IPS DF 19.7 (cell line): ENCODE data around the gene LOXL4.

Source experiments
- DNase-seq: peaks from one replicate; pipeline ENCODE4 v3.0.0-alpha.2; 2013; ENCODE audit warnings: low read depth, low spot score

The LOXL4 gene

DNA sequence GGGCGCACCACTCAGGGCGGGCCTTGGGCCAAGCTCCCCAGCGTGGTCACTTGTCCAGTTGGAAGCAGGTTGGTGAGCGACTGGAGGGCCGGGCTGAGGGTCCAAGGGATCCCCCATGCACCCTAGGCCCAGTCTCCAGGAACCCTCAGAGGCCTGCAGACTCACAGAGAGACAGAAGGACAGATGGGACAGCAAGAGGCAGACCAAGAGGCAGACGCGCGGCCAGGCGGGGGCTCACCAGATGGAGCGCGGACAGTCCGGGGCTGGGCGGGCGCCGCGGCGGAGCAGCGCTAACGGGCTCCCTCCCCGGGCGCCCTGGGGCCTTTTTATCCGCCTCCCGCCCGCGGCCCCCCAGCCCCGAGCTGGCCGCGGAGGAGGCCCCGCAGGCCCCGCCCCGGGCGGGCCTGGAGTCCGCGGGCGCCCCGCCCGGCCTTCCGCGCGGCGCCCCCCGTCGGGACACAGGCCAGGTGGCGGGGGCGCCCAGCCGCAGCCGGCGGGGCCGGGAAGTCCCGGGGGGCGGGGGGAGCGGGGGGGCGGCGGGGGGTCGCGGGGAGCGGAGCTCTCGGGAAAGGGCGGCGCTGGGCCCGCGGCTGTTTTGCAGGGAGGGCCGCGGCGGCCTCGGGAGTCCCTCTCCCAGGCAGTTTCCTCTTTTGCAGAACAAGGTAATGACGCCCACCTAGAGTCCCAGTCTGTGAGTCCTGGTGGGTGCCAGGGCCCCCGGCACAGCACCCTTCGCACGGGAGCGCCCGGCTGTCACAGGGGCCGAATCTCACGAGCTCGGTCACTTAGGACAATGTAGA is at the start of gene LOXL4:
LOXL4 (minus strand) TSS at position 301 of the 800 bp plus-strand sequence. CDS start 5,175 bp downstream, outside the sequence.
- DNase-seq = no peak

DNA sequence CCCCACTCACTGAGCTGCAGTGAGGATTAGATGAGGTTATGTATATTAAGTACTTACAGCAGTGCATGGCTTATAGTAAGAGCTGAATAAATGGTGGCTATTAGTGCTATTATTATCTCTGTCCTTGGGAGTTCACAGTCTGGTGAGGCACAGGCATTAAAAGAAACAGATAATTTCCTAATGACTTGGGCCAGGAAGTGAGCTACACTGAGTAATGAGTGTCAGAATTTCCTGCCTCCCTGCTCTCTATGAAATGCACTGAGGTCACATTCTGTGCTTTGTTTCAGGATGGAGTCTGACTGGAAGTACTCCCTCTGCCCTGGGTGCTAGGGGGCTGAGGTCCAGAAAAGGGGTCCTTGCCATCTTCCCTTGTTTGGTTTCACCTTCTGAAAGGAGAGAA is 48.7 kb upstream of the LOXL4 start:
- no peak for DNase-seq

DNA sequence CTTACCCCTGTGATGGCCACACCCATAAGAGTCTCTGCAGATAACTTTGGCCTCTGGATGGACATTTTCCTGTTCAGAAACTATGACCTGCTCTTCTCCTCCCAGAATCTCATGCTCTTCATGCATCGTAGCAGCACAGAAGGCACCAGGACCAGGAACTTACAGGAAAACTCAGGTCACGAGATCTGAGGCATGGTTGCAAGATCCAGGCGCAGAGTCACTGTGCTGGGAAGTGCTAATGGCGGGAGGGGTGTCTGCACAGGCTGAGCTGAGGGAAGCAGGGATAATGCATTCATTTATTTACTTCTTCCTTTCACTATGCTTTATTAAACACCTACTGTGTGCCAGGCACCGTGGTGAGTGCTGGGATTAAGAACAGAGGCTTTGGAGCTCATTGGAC is 48.2 kb upstream of the LOXL4 start:
- DNase-seq = no peak

DNA sequence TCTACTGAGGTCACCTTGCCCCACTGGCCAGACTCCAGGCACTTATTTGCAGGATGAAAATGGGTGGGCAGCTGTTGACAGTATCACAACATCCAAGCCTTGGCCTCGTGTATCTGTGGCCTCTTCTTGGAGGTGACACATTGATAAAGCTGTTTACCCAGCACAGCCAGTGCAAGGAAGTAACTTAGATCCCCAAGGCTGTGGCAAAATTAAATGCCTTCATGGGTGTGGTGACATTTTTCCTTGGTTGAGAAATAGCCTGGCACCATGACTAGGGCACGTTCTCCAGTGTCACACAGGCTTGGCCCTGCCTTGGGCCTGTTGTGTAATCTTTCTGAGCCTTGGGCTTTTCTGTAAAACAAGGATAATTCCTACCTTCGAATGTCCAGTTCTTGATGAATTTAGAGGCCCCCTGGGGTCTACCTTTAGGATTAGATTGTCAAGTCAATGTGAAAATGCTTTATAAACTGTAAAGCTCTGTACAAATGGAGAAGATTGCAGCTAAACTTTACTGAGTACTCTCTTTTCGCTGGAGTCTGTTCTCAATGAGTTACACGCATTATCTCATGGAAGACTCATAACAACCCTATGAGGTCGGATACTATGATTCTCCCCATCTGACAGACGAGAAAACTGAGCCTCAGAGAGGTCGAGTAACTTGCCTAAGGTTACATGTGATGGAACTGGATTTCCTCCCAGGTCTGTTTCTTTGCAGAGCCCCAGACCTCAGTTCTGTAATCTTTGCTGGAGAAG is 46.7 kb upstream of the LOXL4 start:
- DNase-seq = no peak

DNA sequence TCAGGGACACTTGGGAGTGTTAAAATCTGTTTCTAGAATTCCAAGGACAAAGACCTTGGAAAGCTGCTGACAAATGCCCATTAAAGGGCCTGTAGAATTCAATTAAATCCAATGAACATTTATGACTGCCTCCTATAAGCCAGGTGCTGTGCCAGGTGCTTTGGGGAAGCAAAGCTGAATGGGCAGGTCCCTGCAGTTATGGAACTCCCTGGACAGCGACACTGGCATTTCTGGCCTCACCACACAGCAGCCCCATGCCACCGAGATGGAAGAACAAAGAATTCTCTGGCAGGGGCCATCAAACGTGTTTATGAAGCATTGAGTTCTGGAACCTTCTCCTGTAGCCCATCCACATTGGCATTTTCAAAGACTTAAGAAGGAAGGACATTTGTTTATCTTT is 45.6 kb upstream of the LOXL4 start:
- DNase-seq = no peak

DNA sequence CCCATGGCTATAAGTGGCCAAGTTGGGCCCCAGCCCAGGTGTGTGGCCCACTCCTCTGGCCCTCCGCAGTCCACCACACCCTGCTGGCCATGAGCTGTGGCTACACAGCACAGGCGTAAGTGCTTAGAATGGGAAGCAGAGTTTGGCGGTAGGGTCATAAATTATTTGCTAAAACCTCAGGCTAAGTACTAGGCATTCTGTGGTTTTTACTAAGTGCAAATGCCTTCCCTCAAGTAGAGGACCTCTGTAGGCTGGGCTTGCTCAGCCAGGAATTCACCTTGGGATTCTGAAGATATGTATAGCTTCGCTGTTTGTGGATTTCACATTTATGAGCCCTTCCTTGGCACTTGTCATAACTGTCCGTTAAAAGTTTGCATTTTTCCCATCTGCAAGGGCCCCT is 44.8 kb upstream of the LOXL4 start:
- no peak for DNase-seq

DNA sequence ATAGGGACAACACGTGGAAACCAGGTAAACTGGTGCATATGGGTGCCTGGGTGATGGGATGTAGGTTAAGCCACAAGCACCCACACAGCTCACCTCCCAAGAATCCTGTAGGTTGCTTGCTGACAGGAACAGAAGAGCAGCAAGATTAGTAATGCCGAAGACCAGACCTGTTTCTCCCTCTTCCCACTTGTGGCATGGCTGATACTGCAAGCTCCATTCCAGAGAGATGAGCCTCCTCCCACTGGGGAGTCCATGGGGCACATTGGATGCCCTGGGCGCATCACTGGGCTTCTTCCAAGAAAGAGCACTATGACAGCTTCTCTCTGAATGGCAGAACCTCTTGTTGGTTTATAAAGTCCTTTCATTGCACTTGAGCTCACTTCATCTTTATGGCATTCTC is 44.4 kb upstream of the LOXL4 start:
- DNase-seq = no peak

DNA sequence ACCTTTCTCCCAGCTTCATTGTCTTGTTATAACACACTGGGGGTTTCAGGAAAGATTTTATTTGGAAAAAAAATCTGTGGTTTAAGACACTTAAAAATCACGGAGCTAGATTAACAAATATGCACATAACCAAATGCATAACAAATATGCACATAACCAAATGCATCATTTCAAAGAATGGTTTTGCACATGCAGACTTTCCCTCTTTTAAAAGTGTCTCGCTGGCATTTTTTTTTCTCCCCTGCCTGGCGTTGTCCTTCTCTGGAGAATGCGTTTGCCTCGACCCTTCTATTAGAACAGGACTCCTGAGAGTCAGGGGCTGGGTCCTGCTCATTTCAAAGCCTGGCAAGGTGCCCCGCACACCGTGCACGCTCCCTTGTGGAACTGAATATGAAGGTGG is 42.7 kb upstream of the LOXL4 start:
- DNase-seq = no peak

DNA sequence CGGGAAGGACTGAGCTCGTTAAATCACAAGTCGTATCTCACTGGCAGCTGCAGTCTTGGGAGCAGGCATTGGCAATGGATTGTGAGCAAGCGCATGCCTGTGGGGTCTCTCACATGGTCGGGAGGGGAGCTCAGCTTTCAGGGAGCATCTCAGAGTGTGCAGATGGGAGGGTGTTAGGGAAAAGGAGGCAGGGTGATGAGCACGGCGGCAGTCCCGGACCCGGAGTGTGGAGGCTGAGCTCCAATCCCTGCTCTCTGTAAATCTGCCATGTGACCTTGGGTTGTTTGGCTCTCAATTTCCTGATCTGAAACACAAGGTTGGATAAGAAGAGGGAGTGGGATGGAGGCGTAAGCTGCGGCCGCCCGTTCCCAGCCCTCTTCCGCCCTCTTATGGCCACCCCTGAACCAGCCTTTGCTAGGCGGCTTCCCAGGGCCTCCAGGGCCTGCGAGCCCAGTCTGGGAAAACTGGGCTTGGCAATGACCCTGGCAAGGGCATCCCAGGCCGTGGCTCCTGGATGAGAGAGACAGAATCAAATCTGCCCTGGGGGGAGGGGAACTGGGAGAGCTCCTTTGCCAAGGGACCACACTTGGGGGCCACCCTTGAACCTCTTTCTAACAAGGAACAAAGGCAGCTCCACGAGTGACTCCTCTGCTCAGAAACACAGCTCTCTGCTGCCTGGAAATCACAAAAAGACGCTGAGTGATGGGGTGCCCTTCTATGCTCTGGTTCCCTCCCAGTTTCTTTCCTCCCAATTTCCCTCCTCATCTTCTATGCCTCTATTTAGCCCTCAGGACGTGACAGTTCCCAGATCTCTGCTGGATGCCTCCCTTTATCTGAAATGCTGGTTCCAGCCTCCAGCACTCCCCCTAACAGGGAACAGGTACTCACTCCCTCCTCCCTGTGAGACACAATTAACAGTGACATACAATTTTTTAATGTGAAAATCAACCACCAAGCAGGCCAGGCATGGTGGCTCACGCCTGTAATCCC is 41.7 kb upstream of the LOXL4 start:
- DNase-seq = no peak

DNA sequence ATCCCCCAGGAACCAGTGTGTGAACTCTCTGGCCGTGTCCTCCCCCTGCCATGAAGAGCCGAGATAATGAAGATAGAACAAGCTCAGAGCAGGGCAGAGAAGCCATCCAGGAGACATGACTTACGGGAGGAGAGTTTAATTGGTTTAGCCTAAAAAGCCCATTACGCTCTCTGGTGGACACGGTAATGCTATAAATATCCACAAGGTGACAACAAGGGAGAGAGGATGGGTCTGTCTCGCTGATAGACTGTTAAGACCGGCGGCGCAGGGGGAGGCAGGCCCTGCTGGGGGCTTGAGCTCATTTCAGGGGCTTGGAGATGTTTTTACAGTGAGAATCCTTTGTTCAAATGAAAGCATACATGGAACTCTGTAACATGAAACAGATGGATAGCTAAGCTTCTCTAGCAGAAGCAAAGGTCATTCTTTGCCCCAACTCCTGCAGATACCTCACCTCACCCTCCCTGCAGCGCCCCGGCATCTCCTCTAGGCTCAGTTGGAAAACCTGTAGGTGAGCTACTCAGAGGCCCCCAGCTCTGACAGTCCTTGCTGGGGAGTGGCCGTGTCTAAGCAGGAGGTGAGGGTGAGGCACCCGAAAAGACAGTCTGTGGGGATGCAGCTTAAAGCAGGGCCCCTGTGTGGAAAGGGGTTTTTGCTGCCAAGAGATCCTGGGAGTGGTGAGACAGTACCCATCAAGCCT is 40.8 kb upstream of the LOXL4 start:
- no peak for DNase-seq

DNA sequence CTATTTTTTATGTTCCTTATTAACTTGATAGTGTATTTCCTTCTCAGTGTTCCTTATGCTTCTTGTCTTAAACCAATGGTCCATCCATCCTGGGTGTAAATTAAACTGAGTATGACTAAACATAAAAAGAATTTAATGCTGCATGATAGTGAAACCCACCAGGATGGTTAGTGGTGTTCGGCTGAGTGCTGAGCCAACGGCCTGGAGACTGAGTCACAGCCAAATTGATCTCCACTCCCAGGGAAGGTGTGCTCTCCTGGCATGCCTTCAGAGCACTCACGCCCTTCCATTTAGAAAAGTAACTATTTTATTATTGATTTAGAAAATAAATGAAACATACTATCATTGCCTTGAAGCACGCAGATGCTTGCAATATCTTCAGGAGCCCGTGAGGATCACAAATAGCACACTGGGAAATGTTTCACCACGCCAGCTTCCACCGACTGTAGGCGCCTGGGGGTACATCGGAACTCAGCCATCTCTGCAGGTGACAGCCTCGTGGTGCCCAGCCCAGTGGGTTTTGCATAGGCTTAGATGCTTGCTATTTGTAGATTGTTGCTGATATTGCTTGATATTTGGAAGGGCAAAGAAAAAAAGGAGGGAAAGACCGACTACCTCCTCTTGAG is 40.0 kb upstream of the LOXL4 start:
- DNase-seq = no peak

DNA sequence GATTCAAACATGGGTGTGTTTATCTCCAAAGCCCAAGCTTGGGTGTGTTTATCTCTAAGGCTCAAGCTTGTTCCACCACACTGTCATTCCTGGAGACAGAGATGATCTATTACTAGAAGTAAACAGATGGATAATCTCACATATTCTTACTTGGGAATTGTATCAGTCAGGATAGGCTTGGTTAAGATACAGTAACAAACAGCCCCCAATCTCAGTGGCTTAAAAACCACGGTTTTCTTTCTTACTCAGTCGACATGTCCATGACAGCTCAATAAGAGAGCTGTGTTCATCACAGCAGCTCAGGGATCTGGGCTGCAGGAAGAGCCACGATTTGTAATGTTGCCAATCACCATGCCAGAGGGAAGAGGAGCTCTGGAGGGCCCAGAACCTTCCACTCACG is 38.5 kb upstream of the LOXL4 start:
- DNase-seq = no peak

DNA sequence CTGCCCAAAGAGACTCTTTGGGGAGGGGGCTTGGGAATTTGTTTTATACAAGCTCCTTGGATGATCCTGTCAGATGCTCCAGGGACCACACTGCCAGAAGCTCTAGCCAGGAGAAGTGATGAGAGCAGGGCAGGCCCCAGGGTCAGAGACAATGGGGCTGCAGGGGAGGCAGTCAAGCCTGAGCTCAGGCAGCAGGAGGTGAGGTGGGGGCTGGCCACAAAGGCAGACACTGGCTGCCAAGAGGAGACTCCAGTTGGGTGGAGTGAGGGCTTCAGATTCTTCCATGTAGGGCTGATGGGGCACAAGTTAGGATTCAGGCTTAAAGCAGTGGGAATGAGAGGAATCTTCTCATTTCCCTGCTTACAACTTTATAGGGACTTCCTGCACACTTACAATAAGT is 35.6 kb upstream of the LOXL4 start:
- DNase-seq = no peak

DNA sequence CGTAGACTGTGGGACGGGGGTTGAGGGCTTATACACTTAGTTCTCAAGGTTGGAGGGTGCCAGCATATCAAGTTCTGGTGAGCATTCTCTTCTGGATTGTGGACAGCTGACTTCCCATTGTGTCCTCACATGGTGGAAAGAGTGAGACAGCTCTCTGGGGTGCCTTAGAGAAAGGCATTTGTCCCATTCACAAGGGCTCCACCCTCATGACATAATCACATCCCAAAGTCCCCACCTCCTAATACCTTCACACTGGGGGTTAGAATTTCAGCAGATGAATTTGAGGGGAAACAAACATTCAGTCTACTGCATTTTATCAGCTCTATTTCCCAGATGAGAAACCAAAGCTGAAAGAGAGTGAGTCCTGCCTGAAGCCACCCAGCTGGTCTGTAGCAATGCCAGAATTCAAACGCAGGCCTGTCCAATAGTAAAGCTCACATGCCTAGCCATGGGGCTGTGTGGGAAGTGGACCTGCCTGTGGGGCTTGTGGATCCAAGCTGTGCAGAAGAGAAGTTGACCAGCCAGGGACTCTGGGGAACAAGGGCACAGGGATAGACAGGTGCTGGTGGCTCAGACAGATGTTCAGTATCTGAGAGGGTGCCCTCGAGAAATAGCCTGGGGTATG is 34.9 kb upstream of the LOXL4 start:
- DNase-seq = no peak

DNA sequence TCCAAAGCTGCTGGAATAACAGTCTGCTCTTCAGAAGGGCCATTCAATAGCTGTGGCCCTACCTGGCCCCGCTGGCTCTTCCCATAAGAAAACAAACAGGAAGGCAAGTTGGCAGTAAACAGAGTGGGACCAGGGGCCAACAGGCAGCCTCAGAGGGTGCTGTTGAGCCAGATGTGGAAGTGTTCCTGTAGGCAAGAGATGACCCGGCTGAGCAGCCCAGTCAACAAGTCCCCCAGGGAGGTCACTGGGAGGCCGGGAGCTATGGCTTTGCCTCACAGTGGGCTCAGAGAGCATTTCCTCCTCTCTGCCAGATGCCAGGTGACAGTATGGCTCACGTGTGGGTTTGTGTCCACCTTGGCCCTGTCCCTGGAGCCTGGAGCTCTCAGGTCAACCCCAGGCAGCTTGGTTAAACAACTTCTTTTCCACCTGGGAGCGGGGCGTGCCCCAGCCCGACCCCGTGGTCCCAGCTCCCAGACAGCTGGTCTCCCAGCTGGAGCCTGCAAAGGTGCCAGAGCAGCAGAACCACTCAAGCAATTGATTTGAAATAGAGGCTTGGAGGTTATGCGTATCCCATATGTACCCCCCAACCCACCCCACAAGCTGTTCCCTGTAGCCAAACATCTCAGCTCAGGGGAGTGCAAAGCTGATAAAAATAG is 33.8 kb upstream of the LOXL4 start:
- no peak for DNase-seq

DNA sequence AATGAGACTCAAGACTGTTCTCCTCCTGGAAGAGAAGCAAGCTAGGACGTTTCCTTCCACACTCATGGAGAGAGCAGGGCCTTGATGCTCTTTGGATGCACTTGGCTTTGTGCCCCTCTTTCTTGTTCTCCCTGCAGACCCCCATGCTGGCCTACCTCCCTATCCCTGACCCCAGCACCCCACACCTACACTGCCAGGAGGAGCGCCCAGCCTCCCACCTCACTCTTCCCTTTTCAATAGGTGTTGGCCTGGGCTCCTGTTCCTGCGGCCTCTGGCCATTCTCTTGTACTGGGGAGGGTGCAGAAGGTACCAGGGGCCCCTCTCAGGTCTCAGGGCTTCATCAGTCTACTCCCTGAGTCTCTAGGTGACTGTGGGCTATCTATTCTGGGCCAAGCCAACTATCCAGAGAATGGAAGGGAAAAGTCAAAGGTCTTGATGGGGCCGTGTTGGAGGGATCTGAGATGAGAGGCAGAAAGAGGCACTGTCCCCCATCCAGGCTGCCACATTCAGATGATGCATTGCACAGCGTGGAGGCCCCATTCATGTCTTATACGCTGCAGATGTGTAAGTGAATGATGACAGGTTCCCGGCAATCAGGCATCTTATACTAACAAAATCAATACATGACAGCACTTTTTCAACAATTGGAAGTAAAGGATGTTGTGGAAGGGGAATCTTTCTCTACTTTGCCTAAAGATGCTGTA is 32.7 kb upstream of the LOXL4 start:
- no peak for DNase-seq

DNA sequence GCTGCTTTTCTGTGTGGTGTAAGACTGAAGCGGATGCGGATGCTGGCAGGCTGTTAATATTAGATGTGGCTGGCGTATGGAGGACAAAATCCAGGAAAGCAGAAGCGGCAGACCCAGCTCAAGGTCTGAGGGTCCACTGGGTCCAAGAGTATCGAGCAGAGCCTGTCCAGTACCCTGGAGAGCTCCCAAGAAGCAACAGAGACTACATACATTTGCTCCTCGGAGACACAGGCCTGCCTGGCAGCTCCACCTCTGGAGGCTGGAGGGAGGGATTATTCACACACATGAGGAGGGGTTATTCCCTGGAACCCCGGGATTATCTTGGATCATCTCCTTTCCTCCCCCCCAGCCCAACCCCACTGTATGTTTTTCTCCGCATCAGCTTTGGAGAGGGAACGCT is 31.3 kb upstream of the LOXL4 start:
- DNase-seq = no peak

DNA sequence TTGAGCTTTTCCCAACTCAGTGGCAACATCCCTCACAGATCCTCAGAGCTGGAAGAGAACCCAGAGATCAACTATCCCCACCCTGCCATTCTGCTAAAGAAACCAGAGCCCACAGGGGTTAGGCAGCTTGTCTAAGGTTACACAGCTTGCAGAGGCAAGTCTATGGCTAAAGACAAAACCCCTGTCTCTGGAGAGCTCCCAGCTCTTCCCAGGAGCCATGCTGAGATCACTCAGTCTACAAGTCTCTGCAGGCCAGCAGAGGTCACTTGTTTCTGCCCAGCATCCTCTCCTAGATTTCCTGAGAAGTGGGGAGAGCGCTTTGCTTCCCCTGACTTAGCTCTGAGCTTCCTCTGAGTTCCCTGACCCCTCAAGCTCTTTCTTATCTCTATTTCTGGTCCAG is 28.5 kb upstream of the LOXL4 start:
- no peak for DNase-seq

DNA sequence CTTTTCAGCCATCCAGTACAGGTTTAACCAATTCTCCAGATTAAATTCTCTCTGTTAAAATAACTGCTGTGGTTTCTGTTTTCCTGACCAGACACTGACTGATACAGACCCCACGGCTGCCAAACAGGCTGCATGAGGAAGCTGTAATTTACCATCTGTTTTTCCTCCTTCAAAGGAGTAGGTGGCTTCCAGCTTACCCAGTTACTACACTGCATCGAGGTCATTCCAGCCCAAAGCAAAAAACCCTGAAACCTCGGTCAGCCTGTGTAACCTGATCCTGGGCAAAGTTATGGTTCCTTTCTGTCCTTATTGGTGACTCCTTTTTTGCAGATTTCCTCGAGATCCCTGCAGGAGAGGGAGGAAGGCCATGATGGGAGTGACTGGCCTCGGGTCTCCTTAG is 27.9 kb upstream of the LOXL4 start:
- no peak for DNase-seq
